ENCODE data around the gene PANK4.

PANK4 gene

GRCh38 chr1:2538376-2538775 lies 12.0 kb upstream of the PANK4 start:
- no peak overlapping the region for H3K27ac ChIP-seq
- TF ChIP-seq CTCF (conservative IDR thresholded peaks at IDR 0.05) (no peak), ZFX (IDR thresholded peaks at IDR 0.05) (no peak)

GRCh38 chr1:2537784-2538115 lies 11.4 kb upstream of the PANK4 start:
- TF ChIP-seq CTCF (conservative IDR thresholded peaks at IDR 0.05) = no peak
- H3K27ac ChIP-seq = no peak overlapping the region

GRCh38 chr1:2535981-2536380 lies 9.6 kb upstream of the PANK4 start:
- TF ChIP-seq ZFX (IDR thresholded peaks at IDR 0.05) (no peak), CTCF (conservative IDR thresholded peaks at IDR 0.05) (no peak)
- no peak overlapping the region for H3K27ac ChIP-seq

- TF ChIP-seq ZFX (IDR thresholded peaks at IDR 0.05) (no peak), CTCF (conservative IDR thresholded peaks at IDR 0.05) (no peak)
- H3K27ac ChIP-seq = no peak overlapping the region
These were observed 9.1 kb upstream of the PANK4 start for GRCh38 chr1:2535455-2535854.

GRCh38 chr1:2534687-2535441 lies 8.5 kb upstream of the PANK4 start:
- no peak for TF ChIP-seq CTCF (conservative IDR thresholded peaks at IDR 0.05)
- no peak for TF ChIP-seq ZFX (IDR thresholded peaks at IDR 0.05)
- no peak overlapping the region for H3K27ac ChIP-seq

GRCh38 chr1:2534315-2534686 lies 7.9 kb upstream of the PANK4 start:
- TF ChIP-seq ZFX (IDR thresholded peaks at IDR 0.05) = no peak
- no peak for TF ChIP-seq CTCF (conservative IDR thresholded peaks at IDR 0.05)
- no peak overlapping the region for H3K27ac ChIP-seq

GRCh38 chr1:2533365-2533764 lies 7.0 kb upstream of the PANK4 start:
- H3K27ac ChIP-seq = no peak overlapping the region
- no peak for TF ChIP-seq ZFX (IDR thresholded peaks at IDR 0.05)
- TF ChIP-seq CTCF (conservative IDR thresholded peaks at IDR 0.05) = no peak

Data from C4-2B (cell line).